NCI-H748 (cell line): ENCODE results near the gene GALNT14.

Experiments
- DNase-seq: peaks from one replicate; lab custom pipeline; 2025; ENCODE audit not compliant: unreplicated experiment; lab: John Stamatoyannopoulos, UW

The GALNT14 gene

GRCh38 chr2:31016648-31017047 lies 121.6 kb downstream of the GALNT14 start:
- no peak for DNase-seq

DNA sequence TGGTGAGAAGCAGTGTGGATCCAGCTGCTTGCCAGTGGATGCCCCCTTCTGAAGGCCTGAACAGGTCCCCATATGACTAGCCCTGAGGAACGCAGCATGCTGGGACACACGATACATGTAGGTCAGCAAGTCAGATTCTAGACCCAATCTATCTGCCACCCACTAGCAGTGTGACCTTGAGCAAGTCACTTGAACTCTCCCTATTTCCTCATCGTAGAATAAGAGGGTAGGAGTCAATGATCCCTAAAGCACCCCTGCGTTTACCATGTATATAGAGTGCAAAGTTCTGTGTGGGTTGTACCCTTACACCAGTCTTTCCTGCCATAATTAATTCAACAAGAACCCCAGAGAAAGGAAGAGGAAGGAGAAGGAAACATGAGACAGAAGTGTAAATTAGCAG lies 123.7 kb downstream of the GALNT14 start:
- DNase-seq = no peak

- DNase-seq = no peak
These were observed 124.9 kb downstream of the GALNT14 start for GRCh38 chr2:31013301-31013700.

DNA sequence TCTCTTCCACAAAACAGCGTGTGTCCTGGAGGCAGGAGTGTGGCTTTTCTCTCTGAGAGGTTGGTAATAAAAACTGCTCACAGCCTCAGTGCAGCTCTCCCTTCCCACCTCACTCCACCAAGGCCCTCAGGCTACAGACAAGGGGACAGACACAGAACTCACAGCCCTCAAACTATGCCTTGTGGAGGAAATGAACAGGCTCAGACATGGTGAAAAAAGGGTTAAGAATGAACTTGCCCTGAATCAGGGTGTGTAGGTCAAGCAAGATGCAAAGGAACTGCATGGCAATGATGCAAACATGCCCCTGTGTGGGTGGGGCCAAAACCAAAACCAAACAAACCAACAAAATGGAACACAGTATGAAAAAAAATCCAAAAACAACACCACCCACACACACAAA lies 125.8 kb downstream of the GALNT14 start:
- no peak for DNase-seq

GRCh38 chr2:31011587-31011986 lies 126.7 kb downstream of the GALNT14 start:
- DNase-seq = no peak

DNA sequence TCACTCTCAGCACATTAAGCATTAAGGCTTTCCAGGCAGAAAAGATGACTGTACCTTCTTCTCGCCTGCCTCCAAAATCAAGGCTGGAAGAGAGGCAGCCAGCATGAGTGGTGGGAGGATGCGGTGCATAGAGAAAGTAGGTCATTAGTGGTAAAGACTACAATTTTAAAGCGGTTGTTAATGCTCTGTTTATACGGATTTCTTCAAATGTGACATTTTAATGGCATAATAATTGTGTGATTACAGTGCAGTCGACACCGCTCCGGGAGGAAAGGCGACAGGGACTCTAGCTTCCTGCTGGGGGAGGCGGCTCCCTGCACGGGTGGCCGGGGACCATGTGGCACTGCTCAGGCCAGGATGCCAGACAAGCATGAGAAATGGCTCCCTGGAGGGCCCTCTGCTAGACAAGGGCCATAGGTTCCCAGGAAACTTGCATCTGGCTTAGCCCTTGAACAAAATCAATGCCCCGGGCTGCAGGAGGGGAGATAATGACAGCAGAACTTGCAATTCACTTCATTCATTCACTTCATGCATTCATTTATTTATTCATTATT lies 129.6 kb downstream of the GALNT14 start:
- DNase-seq = no peak

DNA sequence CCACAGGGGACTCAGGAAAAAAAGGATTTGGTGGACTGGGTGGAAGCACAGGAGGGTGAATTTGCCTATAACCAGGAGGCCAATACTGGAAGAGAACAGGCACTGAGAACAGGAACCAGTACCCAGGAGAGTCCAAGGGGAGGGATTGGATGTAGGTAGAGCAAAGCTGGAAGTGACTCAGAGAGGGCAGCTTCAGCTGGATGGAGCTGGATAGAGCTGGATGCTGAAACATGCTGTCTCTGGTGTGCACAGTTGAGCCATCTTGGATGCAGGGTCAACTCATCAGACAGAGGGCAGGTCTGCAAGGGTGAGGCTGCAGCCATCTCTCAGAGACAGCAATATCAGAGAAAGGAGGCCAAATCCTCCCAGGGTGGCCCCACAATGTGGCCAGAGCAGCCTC lies 134.0 kb downstream of the GALNT14 start:
- DNase-seq = no peak

DNA sequence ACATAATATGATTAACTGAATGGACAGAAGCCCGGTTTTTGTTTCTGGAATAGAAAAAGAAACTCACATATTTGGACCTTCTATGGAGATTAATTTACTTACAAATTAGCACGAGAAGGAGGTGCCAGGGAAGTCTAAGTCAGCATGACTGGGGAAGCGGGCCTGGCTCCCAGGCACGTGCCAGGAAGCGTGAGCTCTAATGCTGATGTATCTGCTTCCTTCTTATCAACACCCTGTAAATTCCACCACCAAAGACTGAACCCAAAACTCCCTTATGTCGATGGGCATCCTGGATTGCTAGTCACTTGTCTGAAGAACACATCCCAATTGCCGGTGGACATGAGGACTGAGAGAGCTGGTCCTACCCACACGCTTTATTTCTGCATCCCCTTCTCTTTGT lies 134.5 kb downstream of the GALNT14 start:
- no peak for DNase-seq

- DNase-seq = no peak
These were observed 135.6 kb downstream of the GALNT14 start for GRCh38 chr2:31002537-31003150.

GRCh38 chr2:31000970-31001369 lies 137.3 kb downstream of the GALNT14 start:
- no peak for DNase-seq

DNA sequence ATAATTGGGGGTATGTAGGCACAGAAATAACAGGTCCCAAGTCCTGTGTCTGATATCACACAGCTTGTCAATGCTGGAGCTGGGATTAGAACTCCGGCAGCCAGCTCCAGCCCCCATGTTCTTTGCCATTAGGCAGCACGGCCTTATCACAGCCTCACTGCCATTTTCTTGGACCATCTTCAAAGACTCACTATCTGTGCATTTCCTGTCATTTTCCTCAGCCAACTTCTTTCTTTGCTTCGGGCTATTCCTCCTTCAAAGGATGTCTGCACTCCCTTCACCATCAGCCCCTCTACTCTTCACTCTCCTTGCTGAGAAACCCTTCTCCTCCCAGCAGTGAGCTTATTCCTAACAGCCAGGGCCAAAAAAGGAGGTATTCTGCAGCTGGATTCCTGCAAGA lies 139.6 kb downstream of the GALNT14 start:
- DNase-seq = no peak

- DNase-seq = no peak
These were observed 140.3 kb downstream of the GALNT14 start for GRCh38 chr2:30997979-30998378.

DNA sequence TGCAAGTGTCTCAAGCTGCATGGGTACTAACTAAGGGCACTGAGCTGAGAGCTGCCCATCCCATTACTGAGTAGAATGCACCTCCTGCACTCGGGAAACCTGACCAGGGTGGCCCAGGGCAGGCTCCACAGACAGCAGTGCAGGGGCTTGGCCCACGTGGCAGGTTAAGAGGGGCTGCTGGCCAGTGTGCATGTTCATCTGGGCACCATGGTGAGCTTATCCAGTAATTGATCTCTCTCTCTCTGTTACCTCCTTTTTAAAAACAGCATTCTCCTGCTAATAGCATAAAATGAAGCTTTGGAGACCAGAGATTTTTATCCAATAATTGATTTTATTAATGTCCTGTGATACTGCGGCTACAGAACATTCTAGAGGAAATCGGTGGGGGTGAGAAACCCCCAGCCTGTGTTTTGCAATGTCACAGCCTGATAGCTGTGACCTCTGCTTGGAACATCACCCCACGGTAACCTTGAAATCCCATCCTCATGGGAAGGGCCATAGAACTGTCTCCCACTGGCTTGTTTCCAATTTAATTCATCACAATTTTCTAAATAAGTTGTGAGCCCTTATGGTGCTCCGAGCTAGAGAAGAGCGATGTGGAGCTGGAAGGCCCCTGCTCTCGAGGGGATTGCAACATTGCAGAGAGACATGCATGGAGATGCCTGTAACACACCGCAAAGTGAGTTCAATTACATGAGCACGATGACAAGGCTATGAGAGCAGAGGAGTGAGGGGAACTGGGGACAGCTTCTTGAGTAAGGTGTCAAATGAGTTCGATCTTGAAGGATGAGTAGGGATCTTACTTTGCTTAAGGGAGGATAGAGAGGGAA lies 143.8 kb downstream of the GALNT14 start:
- no peak for DNase-seq

GRCh38 chr2:30992781-30993180 lies 145.5 kb downstream of the GALNT14 start:
- DNase-seq = no peak

GRCh38 chr2:30990671-30991070 lies 147.6 kb downstream of the GALNT14 start:
- DNase-seq = no peak

- DNase-seq = no peak
These were observed 148.1 kb downstream of the GALNT14 start for GRCh38 chr2:30990176-30990575.

- DNase-seq = no peak
These were observed 148.5 kb downstream of the GALNT14 start for GRCh38 chr2:30989746-30990145.

DNA sequence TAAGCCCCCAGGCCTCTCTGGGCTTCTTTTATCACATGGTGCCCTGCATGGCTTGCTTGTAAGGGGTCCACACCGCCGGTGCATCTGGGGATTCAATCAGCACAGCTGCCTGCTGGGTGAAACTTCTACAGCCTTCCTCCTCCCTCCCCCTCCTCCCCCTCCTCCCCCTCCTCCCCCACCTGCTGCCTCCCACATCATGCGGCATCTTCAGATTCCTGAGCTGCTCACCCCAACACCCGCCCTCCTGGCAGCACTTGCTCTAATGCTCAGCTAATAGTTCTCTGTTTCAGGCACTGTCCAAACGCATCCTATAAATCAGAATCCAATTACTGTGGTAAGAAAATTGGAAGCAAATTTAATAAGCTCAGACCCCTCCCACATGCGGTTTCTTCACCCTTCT lies 150.7 kb downstream of the GALNT14 start:
- DNase-seq = no peak

DNA sequence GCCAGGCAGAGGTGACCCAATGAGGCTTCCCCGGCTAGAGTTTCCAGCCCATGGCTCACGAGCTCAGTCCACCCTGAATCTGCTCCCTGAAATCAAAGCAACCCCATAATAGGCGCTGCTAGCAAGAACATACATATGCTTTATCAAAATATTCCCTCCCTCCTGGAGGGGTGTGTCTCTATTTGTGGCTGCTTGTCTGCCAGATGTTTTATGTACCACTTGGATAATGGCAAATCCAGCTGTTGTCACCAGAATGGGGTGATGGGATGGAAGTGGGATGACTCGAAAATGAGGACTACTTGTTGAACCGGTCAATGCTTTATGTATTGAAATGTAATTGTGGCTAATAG lies 152.0 kb downstream of the GALNT14 start:
- no peak for DNase-seq

- no peak for DNase-seq
These were observed 152.6 kb downstream of the GALNT14 start for GRCh38 chr2:30985493-30986230.

GRCh38 chr2:30984148-30984547 lies 154.1 kb downstream of the GALNT14 start:
- DNase-seq = no peak

DNA sequence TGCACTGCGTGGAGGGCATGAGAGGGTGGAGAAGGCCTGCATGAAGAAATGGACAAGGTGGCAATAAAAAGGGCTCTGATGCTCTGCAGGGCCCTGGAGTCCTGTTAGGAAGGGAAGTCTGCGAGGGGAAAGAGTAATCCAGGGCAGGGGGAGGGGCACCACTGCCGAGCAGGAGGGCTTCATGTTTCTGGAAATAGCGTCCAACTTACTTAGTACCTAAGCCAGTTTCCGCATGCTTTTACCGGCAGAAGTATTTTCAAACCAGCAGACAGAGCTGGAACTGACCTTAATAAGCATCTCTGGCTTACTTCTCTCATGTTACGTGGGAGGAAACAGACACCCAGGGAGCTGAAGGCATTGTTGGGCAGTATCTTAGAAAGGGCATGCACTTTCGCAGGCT lies 156.7 kb downstream of the GALNT14 start:
- no peak for DNase-seq
